AG09319 (cell line): Measurements from ENCODE around the gene CD2BP2.
A peak's percentile ranks its signal among the peaks of the same experiment; 100 is the strongest.

Source experiments
- DNase-seq: peaks from one replicate; pipeline ENCODE4 v3.0.0-alpha.2; 2010; ENCODE audit warnings: low read depth; ENCODE audit errors: extremely low read depth
- CTCF ChIP-seq: IDR thresholded peaks from 2 replicates; pipeline ENCODE4 v1.5.1; 2011; ENCODE audit warnings: low read depth, mild to moderate bottlenecking, inconsistent platforms, low read length, moderate library complexity

CD2BP2 gene

GRCh38 chr16:30380803-30381208 is 25.7 kb upstream of the CD2BP2 start:
- DNase-seq = no peak
- TF ChIP-seq CTCF = no peak

- no peak for DNase-seq
- no peak for TF ChIP-seq CTCF
Measured at GRCh38 chr16:30380072-30380802, 25.1 kb upstream of the CD2BP2 start.

- DNase-seq = no peak
- TF ChIP-seq CTCF = no peak
Measured at GRCh38 chr16:30379158-30379783, 24.2 kb upstream of the CD2BP2 start.

GRCh38 chr16:30378236-30379157 is 23.4 kb upstream of the CD2BP2 start:
- peak; percentile 31 for TF ChIP-seq CTCF

GRCh38 chr16:30377812-30378235 is 22.7 kb upstream of the CD2BP2 start:
- no peak for DNase-seq

More at GRCh38 chr16:30378236-30379157, 23.4 kb upstream of the CD2BP2 start:
- peak; percentile 95 for DNase-seq

GRCh38 chr16:30377050-30377811 is 22.1 kb upstream of the CD2BP2 start:
- TF ChIP-seq CTCF = no peak
- no peak for DNase-seq

More at GRCh38 chr16:30377812-30378235, 22.7 kb upstream of the CD2BP2 start:
- no peak for TF ChIP-seq CTCF
